Spinal cord (tissue), 10 donors: ENCODE measurements around the gene ELAVL3. TPM values are rescaled to one million over a fixed set of nuclear protein-coding genes. Genes with fewer than 3 reads are reported as not detected.
"Not testable (repeated sequence)": the region's sequence is repeated elsewhere in the genome, so short reads cannot be mapped to it uniquely, and the experiment has no call there.

ENCODE experiments used
- DNase-seq, 6 donors: peaks; one replicate each; pipeline versions ENCODE4 v3.0.0 to v3.0.0-alpha.2; 2013 to 2015; ENCODE audit warnings: low spot score in 6 of 6, low read depth in 4 of 6
- H3K27ac ChIP-seq: one replicate; pipeline ENCODE4 v1.5.1; 2013; ENCODE audit warnings: low read depth, low read length, control low read depth
- H3K27me3 ChIP-seq: one replicate; pipeline ENCODE4 v1.6.1; 2013; ENCODE audit warnings: low read length; ENCODE audit not compliant: control insufficient read depth, insufficient read depth
- H3K36me3 ChIP-seq: one replicate; pipeline ENCODE4 v1.6.1; 2013; ENCODE audit warnings: low read length; ENCODE audit not compliant: control insufficient read depth, insufficient read depth
- H3K4me1 ChIP-seq: one replicate; pipeline ENCODE4 v1.6.1; 2013; ENCODE audit warnings: low read length; ENCODE audit not compliant: control insufficient read depth, insufficient read depth
- H3K4me3 ChIP-seq: one replicate; pipeline ENCODE4 v1.5.1; 2013; ENCODE audit warnings: low read depth, low read length, control low read depth
- H3K9me3 ChIP-seq: one replicate; pipeline ENCODE4 v1.6.1; 2013; ENCODE audit warnings: low read length; ENCODE audit not compliant: control insufficient read depth, insufficient read depth
- whole genome bisulfite sequencing: methylation state at CpG from one replicate; pipeline ENCODE4 v1.1.5; 2013; ENCODE audit warnings: missing lambda C conversion rate; ENCODE audit not compliant: insufficient coverage; 5-methylcytosine and 5-hydroxymethylcytosine counted together
- polyA plus RNA-seq, 2 donors: library from polyadenylated mRNA; unstranded; fragments of 120-200 nt; gene quantifications; one replicate each; pipeline ENCODE4 v1.2.1, GENCODE V29; 2013; ENCODE audit not compliant: insufficient read length in 2 of 2
- total RNA-seq, 2 donors: library from RNA; depleted of rRNA in 1 of 2; stranded (reverse); fragments of 120-200 nt in 1 of 2; fragments of >200 nt in 1 of 2; gene quantifications; one replicate each; pipeline versions ENCODE4 v1.2.3 to v1.2.4, GENCODE V29; 2013 to 2014
- donor health status: healthy.

The ELAVL3 gene
- total and polyA plus RNA-seq, 4 donors, result 25.8 to 153 (median 108) TPM

- peaks cover 25% of the 10 kb centered on the region for H3K4me1 ChIP-seq
- H3K27me3 ChIP-seq, result peaks cover 50% of the 10 kb centered on the region
- DNase-seq, result no peak
- H3K27ac ChIP-seq, result no peak overlapping the region
- no peak overlapping the region for H3K4me3 ChIP-seq
- H3K9me3 ChIP-seq, result no peaks in the 10 kb centered on the region
- WGBS, result 90% methylated on average over 13 of the region's 17 CpGs
- H3K36me3 ChIP-seq, result no peaks in the 10 kb centered on the region
These were observed 64.3 kb downstream of the ELAVL3 start for GRCh38 chr19:11416346-11417052.

GRCh38 chr19:11414544-11414943 is 66.3 kb downstream of the ELAVL3 start:
- Histone ChIP-seq H3K27me3 (peaks cover 30% of the 10 kb centered on the region), H3K4me1 (peaks cover 10% of the 10 kb centered on the region), H3K27ac (no peak overlapping the region), H3K36me3 (no peaks in the 10 kb centered on the region), H3K9me3 (no peaks in the 10 kb centered on the region), H3K4me3 (no peak overlapping the region)
- 100% methylated on average over 1 of the region's 2 CpGs for WGBS
- DNase-seq, result no peak

- H3K4me3 ChIP-seq, result no peak overlapping the region
- H3K4me1 ChIP-seq, result no peaks in the 10 kb centered on the region
- peaks cover 8% of the 10 kb centered on the region for H3K27me3 ChIP-seq
- no peaks in the 10 kb centered on the region for H3K36me3 ChIP-seq
- no peak for DNase-seq
- WGBS, result no CpG with 5 or more reads among the region's 8 CpGs
- H3K27ac ChIP-seq, result no peak overlapping the region
- no peaks in the 10 kb centered on the region for H3K9me3 ChIP-seq
These were observed 70.2 kb downstream of the ELAVL3 start for GRCh38 chr19:11410682-11411081.

GRCh38 chr19:11408591-11408990 is 72.3 kb downstream of the ELAVL3 start:
- Histone ChIP-seq H3K4me3 (no peak overlapping the region), H3K27ac (no peak overlapping the region), H3K4me1 (no peaks in the 10 kb centered on the region), H3K27me3 (peaks cover 8% of the 10 kb centered on the region), H3K9me3 (no peaks in the 10 kb centered on the region), H3K36me3 (no peaks in the 10 kb centered on the region)
- no CpG with 5 or more reads among the region's 4 CpGs for whole genome bisulfite sequencing
- no peak for DNase-seq

- WGBS, result 78% methylated on average over 10 of the region's 12 CpGs
- H3K9me3 ChIP-seq, H3K4me1 ChIP-seq, H3K27me3 ChIP-seq, H3K27ac ChIP-seq, H3K36me3 ChIP-seq, DNase-seq, H3K4me3 ChIP-seq: not testable (repeated sequence)
These were observed 74.1 kb downstream of the ELAVL3 start for GRCh38 chr19:11406703-11407236.

- H3K36me3 ChIP-seq, result no peaks in the 10 kb centered on the region
- no peaks in the 10 kb centered on the region for H3K9me3 ChIP-seq
- no peak for DNase-seq
- H3K27ac ChIP-seq, result no peak overlapping the region
- peaks cover 8% of the 10 kb centered on the region for H3K27me3 ChIP-seq
- no peak overlapping the region for H3K4me3 ChIP-seq
- no peaks in the 10 kb centered on the region for H3K4me1 ChIP-seq
- 27% methylated on average over 38 of the region's 44 CpGs for WGBS
These were observed 74.8 kb downstream of the ELAVL3 start for GRCh38 chr19:11405846-11406643.

GRCh38 chr19:11404588-11405222 is 76.1 kb downstream of the ELAVL3 start:
- Histone ChIP-seq H3K9me3 (no peaks in the 10 kb centered on the region), H3K27me3 (peaks cover 8% of the 10 kb centered on the region), H3K27ac (no peak overlapping the region), H3K4me1 (no peaks in the 10 kb centered on the region), H3K36me3 (no peaks in the 10 kb centered on the region), H3K4me3 (no peak overlapping the region)
- 64% methylated on average over 9 of the region's 9 CpGs for WGBS
- DNase-seq, result no peak

- Histone ChIP-seq H3K9me3 (no peaks in the 10 kb centered on the region), H3K4me3 (no peak overlapping the region), H3K4me1 (no peaks in the 10 kb centered on the region), H3K27me3 (peaks cover 8% of the 10 kb centered on the region), H3K27ac (no peak overlapping the region), H3K36me3 (no peaks in the 10 kb centered on the region)
- WGBS, result 88% methylated on average over 6 of the region's 9 CpGs
- no peak for DNase-seq
These were observed 78.9 kb downstream of the ELAVL3 start for GRCh38 chr19:11401808-11402543.
